Adrenal gland (tissue), 5 donors: ENCODE measurements around the gene LHPP.

Source experiments
- POLR2A ChIP-seq, 2 donors: fragments of 450-650 bp; IDR thresholded peaks; one replicate each; pipeline ENCODE4 v1.6.1; 2017; ENCODE audit warnings: antibody characterized with exemption in 2 of 2, mild to moderate bottlenecking in 2 of 2, moderate library complexity in 1 of 2
- TF ChIP-seq, protein P1 (sequence below), 6 experiments: fragments of 450-650 bp in 4 of 6; fragments of 200-600 bp in 2 of 6; sonication (generic) in 1 of 6; IDR thresholded peaks; 1 replicate in 5 of 6; 2 replicates in 1 of 6; pipeline versions ENCODE4 v1.5.1 to v1.8.0; 2016 to 2021; ENCODE audit warnings: antibody characterized with exemption in 6 of 6, mild to moderate bottlenecking in 2 of 6, moderate library complexity in 1 of 6
- donor health status: DM: no; HTN: no; CAD: no.

DNA sequence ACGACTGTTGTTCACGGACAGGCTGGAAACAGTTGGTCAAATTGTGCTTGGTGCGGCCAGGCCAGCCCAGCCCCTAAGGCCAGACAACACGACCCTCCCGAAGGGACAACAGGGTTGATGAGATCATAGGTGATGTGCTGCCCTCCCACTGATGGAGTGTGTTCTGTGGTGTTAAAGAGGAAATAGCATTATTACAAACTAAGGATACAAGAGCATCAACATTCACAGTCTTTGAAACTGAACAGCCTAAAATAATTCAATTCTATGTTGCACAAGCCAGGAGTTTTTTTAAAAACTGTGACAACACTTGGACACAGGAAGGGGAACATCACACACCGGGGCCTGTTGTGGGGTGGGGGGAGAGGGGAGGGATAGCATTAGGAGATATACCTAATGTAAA lies 194.9 kb downstream of the LHPP start:
- TF ChIP-seq, protein P1, sequence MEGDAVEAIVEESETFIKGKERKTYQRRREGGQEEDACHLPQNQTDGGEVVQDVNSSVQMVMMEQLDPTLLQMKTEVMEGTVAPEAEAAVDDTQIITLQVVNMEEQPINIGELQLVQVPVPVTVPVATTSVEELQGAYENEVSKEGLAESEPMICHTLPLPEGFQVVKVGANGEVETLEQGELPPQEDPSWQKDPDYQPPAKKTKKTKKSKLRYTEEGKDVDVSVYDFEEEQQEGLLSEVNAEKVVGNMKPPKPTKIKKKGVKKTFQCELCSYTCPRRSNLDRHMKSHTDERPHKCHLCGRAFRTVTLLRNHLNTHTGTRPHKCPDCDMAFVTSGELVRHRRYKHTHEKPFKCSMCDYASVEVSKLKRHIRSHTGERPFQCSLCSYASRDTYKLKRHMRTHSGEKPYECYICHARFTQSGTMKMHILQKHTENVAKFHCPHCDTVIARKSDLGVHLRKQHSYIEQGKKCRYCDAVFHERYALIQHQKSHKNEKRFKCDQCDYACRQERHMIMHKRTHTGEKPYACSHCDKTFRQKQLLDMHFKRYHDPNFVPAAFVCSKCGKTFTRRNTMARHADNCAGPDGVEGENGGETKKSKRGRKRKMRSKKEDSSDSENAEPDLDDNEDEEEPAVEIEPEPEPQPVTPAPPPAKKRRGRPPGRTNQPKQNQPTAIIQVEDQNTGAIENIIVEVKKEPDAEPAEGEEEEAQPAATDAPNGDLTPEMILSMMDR (IDR thresholded peaks at IDR 0.05): no peak
- no peak for TF ChIP-seq POLR2A (IDR thresholded peaks at IDR 0.05)
